Inflammatory macrophage treated with lipopolysaccharide for 1 hour (primary cell): Measurements from ENCODE around the gene FRAS1.

Experiments
- DNase-seq, 2 donors: peaks; one replicate each; pipeline ENCODE4 v3.0.0-alpha.2; 2020 to 2022

Gene FRAS1

DNA sequence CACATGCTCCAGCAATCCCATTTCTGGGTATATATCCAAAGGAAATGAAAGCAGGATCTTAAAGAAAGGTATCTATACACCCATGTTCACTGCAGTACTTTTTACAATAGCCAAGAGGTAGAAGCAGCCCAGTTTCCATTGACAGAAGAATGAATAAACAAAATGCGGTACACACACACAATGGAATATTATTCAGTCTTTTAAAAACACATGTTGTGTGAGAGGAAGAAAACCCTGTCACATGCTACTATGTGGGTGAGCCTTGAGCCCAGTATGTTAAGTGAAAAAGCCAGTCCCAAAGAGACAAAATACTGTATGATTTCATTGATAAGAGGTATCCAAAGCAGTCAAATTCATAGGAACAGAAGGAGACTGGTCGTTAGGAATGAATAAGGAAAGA, 500.7 kb downstream of the FRAS1 start:
- DNase-seq = no peak

DNA sequence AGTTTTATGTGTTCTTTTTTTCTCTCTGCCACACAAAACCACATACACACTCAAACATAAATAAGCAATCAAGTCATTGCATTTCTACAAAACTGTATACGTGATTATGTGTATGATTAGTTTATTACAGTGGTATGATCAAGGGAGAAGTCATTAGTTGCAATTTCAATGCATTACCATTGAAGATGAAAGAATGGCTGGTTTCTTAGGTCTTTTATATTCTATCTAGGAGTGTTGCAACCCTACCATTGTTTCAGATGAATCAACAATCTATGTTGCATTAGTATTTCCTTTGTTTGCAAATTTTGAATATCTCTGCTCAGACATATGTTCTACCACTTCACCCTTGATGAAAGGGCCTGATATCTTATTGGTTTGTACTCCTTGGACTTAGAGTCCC, 501.3 kb downstream of the FRAS1 start:
- peak in 1 of 2 donors; percentile 6 for DNase-seq

DNA sequence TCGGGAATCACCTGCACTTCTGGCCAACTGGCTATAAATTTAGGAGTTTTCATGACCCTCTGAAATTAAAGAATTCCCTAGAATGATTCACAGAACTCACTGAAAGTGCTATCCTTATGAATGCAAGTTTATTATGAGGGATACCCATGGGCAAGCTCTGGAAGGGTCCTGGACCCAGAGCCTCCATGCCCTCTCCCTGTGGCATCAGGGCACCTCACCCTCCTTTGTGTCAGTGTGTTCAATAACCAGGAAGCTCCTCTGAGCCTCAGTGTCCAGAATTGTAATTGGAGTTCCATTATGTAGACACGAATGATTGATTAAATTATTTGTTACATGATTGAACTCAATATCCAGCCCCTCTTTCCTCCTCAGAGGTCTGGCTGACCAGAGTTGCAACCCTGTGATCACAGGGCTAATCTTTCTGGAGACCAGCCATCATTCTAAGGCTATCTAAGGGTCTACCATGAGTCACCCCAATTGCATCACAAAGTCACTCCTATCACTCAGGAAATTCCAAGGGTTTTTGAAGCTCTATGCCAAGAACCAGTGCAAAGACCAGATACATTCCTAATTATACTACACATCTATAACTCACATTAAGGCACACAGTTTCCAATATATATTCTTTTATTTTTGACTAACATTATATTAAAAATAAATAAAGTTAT, 503.3 kb downstream of the FRAS1 start:
- peak; percentile 41 to 45 for DNase-seq

DNA sequence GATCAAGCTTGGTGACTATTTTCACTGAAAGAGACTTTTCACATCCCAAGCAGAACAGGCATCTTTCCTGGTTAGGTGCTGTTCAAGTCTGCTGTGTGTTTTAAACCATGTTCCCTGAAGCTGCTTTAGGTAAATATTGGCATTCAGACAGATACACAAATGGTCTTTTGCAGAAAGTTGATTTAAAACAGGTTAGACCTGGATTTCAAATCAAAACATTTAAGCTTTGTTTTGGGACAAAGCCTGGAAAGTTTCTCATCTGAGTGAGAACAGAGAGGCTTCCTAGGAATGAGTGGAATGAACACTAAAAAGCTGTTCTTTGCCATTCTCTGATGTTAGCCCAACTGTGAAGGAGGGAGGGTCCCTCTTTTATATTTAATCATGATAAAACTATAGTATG, 504.6 kb downstream of the FRAS1 start:
- no peak for DNase-seq

DNA sequence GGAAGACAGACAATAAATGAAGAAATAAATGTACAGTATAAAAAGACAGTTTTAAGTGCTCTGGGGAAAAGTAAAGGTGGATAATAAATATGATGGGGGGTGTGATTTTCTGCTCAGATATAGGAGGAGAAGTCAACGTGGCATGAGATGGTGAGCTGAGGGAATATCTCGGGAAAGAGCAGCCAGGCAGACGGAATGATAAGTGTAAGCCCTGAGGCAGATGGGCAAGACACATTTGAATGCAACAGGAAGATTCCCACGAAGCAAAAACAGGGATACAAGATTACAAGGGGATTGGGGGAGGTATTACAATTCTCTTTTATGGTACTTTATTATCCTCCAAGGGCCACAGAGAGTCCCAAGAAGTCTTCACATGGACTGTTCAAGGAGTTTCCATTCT, 505.6 kb downstream of the FRAS1 start:
- DNase-seq = no peak

DNA sequence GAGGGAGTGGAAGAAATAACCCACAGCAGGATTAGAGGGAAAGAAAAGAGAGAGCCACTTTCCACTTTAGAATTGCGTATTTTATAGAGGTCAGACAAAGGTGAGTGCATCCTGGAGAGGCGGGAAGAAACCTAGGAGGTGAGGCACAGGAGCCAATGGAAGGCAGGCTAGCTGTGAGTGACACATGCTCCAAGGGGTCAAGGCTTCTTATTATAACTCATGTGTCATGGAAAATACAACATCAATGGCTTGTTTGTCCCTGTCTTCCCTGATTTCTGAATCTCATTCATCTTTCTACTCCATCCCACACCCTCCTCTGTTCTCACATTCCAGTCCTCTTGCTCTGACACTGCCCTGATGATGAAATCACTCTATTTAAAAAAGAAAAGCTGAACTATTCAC, 508.8 kb downstream of the FRAS1 start:
- DNase-seq = no peak

DNA sequence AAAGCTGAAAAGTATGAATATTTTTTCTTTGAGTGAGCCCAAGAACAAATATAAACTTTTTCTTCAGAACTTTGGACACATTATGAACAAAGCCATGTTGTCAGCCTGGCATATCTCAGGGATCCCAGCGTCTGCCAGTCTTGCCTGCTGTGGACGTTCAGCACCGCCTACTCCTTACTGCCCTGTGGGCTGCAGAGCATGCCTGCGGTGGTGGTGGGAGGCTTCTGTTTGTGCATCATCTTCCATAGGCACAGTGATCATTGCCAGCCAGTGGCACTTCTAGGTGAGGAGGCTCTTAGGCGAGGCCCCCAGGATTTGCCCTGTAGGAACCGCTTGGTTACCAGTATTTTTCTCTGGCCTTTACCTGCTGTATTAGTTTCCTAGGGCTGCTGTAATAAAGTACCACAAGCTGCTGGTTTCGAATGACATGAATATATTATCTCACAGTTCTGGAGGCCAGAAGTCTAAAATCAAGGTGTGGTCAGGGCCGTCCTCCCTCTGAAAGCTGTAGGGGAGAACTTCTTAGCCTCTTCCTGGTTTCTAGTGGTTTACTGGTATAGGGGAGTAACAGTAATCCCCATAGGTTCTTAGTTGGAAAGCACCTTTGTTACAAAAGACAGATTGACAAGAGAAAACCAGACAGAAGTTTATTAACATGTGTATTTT, 509.8 kb downstream of the FRAS1 start:
- no peak for DNase-seq

DNA sequence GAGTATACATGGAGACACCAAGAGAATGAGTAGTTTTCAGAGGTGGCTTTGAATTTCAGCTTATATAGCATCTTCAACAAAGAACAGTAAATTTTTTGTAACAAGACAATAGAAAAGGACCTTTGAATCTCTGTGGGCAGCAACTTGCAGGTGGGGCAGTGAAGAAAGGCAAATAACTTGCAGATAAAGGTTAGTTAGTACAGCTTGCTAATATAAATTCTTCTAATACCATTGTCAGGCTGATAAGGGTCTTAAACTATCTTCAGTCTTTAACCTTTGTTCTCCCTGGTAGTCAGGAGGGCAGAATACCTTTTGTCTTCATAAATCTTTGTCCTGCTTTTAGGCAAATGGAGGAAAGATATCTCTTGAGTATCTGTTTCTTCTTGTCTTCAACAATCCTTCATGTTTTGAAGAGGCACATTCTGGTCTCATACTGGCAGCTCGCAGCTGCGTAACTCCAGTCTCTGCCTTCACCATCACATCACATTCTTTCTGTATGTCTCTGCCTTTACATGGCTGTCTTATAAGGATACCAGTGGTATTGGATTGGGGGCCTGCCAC, 510.5 kb downstream of the FRAS1 start:
- DNase-seq = no peak

DNA sequence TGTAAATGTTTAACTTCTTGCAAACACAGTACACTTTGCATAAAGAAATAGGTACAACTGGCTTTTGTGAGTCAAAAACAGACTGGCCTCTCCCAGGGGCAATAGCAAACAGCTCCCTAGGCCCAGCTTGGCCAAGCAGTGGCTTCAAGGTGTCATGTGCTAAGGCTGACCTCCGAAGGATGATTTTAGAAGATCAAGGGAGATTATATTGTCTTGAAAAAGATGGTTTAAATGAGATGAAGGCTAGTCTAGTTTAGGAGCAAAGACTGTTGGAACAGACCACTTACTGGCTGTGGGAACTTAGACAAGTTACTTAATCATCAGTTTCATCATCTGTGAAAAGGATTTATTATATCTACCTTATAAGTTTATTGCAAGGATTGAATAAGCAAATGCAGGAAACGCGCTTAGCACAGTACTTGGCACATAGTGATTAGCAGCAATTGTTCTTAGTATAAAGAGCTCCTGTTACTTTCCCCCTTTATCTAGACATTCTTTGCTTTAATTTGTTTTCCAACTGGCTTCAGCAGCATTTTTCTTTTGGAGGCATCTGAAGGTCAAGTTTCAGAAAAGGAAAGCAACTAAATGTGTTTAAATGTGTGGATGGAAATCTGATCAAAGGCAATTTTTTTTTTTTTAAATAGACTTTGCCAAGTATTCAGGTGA, 511.6 kb downstream of the FRAS1 start:
- DNase-seq = no peak

DNA sequence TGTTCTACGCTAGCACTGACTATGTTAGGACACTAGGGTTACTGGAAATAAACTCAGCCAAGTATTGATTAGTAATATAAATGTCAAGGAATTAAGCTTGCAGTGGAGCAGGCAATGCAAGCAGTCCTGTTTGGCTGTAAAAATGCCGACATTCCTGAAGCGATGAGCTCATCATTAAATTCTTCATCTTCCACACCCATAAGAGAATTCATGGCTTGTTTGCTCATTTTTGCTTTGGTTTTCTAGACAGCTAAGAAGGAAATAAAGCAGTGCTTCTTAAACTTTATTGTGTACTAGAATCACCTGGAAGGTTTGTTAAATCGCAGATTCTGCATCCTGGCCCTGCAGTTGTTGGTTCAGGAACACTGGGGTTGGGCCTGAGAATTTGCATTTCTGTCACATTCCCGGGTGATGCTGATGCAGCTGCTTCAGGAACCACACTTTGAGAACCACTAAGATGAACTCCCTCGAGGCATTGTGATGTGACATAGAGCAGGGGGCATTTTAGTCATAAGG, 512.2 kb downstream of the FRAS1 start:
- DNase-seq = no peak

DNA sequence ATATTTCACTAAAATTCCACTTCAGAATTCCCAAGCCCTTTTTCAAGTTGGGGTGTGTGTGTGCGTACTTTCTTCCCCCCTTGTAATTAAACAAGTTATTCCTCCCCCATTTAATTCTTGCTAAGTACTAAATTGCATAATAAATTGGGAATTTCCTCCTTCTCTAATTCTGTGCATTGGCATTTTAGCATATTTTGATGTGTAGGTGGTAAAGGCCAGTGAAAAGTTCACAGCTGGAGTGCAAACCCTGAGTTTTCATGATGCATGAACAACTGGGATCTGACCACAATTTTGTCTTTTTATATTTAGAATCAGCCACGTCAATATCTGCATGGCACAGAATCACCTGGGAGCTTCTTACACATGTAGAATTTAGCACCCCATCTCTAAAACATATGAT, 513.0 kb downstream of the FRAS1 start:
- DNase-seq = peak; percentile 46 to 59

DNA sequence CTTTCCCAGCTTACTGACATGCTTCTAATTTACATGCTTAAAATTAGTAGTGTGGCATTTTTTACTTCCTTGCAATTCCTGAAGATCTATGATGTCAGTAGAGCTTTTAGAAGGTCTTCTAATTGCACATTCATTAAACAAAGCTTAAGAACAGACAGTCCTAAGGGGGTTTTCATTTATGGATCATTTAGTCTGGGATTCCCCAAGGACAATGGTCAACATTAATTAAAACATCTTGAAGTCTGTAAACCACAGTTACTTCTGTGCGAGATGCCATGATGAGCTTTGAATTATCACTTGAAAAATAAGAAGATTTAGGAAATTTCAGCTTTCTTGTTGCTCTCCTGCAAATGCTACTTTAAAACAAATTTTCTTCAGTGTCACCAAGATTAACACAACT, 514.7 kb downstream of the FRAS1 start:
- DNase-seq = no peak

DNA sequence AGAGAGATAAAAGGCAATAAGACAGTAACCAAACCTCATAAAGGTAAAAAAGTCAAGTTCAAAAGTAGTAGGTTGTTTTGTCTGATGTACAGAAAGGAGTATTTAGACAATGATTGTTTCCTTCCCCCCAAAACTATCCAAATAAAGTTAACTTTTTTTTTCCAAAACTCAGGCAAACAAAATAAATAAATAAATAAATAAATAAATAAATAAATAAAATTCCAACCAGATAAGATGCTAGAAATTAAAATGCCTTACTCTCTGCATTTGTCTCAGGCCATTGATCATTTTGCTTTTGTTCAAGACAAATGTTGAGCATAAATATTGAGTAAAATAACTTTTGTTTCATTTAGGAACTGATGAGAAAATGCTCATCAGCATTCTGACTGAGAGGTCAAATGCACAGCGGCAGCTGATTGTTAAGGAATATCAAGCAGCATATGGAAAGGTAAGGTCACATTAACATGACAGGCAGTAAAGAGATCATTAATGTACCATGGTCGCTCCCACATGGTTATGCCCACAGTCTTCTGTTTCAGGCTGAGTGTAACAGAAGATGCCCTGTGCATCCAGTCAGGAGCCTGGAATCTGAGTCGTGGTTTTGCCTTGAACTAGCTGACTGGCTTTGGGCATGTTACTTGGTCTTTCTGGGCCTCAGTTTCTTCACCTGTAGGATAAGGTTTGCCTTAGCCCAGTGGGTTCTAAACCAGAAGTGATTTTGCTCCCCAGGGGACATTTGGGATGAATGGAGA, 521.7 kb downstream of the FRAS1 start:
- no peak for DNase-seq

DNA sequence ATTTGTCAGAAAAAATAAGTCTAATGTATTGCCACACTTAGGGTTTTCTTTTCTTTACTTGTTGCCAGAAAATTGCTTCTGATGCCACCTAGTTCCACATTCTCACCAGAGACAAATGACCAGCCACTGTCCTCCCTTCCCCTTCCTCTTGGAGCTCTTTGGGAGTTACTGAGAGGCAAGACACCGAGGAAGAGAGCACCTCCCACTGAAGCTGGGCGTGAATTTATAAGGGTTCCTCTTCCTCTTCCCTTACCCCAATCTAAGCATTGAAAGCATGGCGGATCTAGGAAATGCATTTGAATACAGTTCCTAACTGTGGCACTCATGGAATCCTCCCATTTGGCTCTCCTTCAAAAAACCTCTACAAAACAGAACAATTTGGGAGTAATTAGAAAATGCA, 524.5 kb downstream of the FRAS1 start:
- peak; percentile 92 to 94 for DNase-seq

DNA sequence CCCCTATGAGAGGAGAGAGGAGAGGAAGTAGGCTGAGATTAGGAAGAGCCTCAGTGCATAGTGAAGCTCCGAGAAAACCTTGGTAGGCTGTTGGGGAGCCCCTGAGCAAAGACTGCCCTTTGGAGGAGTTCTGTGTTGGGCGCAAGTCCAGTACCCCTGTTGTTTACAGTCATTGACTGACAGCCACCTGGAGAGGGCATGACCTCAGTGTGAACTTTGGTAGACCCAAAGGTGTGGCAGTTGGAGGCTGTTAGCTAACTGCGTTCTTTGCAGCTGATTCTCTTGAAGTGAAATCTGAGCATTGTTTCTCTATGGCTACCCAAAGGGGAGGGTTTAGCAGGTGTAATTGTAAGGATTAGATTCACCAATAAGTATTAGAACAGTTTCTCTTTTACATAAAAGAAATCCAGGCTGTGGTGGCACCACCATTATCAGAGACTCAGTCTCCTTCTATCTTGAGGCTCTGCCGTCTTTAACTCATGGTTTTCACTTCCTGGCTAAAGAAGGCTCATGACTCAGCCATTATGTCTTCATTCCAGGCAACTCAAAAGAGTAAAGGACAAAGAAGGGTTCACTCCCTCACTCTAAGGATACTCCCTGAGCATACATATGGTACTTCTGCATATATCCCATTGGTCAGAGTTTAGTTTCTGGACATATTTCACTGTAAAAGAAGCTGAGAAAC, 527.9 kb downstream of the FRAS1 start:
- DNase-seq = peak in 1 of 2 donors; percentile 27

DNA sequence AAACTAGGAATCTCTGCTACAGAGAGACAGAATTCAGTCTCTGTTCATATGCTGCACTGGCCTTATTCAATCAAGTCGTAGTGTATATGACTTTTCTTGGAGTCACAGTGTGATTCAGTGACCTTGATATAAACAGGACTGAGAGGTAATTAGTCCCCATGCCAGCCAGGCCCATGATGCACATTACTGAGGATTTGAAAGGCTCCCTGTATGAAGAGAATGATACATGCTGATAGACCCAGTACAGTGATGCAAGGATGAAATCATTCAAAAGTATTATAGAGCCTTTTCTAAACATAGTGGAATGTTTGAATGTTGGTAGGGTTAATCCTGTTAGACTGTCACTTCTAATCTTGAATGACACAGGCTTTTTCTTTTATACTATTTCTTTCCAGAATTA, 528.5 kb downstream of the FRAS1 start:
- DNase-seq = no peak

DNA sequence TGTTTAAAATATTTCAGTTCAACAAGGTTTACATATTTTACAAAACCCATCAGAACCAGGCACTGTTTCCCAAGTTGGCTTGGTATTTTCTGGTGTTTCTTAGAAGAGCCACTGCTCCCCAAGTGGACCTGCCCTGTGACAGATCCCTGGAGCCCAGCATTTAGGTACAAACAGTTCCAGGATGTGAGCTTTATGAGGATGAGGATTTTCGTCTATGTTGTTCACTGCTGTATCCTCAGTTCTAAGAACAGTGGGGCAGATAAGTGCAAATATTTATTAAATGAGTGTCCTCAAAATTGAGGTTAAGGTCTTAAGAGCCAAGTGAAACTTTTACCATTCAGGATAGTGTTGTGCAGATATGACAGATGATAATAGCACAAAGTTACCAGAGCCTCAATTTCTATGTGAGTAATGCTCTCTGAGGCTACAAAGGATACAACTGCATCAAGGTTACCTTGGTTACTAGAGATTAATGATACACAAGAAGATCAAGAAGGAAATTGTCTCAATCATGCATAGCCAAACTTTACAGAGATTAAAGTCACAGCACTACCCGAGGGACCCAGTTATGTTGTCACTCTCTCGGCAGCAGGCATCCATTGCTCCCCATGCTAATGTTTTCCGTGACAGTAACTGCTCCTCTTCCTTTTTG, 531.9 kb downstream of the FRAS1 start:
- DNase-seq = no peak

DNA sequence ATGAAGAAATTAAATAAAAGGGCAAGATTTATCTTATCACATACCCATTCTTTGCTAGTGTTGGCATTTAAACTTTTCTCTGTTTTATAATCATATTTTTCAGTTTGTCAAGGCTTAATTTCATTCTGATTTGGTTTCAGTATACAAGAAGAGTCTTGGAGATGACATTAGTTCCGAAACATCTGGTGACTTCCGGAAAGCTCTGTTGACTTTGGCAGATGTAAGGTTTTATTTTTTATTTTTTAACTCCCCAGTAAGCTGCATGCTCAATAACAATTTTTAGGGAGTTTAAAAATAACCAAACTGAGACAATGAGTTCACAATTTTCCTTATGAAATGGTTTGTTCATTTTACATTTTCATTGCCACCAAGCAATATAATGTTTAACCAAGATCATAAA, 534.3 kb downstream of the FRAS1 start:
- DNase-seq = no peak

DNA sequence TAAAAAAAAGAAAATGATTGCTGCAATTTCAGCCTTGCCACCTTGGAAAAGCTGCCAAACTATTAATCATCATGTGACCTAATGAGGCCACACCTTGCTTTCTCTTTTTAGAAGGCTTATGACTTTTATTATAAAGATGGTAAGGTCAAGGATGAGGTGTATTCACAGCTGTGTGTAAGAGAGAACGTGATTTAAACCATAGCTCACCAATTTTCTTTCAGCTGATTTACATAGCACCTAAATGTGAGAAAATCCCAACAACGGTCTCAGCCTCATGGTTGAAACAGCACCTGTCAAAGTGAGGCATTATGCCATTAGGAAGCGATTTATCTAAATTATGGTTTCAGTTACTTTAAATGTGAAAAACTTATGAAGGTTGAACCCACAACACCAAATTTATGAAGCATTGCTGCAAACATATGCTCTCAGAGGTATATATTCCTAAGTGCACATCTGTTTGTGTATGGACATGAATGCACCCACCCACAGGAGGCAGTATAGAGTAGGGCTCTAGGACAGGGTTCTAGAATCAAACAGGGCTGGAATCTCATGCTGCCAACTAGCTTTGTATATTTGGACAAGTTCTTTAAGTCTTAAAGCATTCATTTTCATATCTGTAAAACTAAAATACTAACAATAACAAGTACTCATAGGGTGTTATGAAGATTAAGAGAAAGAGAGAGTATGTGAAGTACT, 535.1 kb downstream of the FRAS1 start:
- no peak for DNase-seq
